ENCODE measurements around the gene MAGEF1. TPM values are rescaled to one million over a fixed set of nuclear protein-coding genes. Genes with fewer than 3 reads are reported as not detected.

MAGEF1 gene
- total RNA-seq, 1 donor from 2014 or later = 22.9 TPM

DNA sequence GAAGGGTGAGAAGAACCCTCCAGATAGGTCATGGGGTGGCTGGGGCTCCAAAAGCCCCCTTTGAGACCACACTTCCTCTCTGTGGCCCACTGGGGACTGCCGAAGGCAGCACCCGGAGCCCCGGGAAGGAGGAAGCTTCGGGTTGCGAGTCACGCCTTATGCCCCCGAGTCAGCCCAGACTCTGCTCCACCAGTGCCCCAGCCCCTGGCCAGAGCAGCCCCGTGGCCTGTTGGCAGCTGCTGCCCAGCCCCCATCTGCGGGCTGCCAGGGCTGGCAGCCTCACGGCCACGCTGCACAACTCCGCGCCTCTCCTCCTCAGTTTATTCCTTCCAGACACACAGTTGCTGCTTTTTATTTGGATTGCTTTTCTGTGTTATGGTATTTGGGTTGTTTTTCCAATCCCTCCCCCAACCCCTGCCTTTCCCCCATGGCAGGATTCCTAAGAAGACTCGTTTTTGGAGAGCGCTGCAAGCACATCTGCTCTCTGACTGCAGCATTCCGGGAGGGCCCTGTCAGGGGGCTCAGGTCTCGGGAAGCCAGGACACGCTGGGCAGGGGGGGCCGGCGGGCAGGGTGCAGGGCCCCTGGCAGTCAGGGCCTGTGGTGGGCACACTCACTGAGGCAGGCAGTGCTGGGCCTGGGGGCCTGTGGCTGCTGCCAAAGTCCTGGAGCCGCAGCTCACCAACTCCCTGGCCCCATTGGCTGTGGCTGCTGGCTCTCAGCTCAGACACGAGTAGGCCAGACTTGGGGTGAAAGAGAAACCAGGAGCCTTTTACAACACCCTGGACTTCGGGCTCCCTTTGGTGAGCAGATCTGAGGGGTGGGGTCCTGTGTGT is 20.2 kb downstream of the MAGEF1 start:
- H3K27me3 Mint-ChIP-seq (ENCODE audit: unreplicated experiment) = peaks cover 11% of the 10 kb centered on the region
- no peak for DNase-seq (ENCODE audit: low spot score)
- H3K9me3 Mint-ChIP-seq (ENCODE audit: unreplicated experiment) = no peaks in the 10 kb centered on the region
- TF ChIP-seq, protein P1, sequence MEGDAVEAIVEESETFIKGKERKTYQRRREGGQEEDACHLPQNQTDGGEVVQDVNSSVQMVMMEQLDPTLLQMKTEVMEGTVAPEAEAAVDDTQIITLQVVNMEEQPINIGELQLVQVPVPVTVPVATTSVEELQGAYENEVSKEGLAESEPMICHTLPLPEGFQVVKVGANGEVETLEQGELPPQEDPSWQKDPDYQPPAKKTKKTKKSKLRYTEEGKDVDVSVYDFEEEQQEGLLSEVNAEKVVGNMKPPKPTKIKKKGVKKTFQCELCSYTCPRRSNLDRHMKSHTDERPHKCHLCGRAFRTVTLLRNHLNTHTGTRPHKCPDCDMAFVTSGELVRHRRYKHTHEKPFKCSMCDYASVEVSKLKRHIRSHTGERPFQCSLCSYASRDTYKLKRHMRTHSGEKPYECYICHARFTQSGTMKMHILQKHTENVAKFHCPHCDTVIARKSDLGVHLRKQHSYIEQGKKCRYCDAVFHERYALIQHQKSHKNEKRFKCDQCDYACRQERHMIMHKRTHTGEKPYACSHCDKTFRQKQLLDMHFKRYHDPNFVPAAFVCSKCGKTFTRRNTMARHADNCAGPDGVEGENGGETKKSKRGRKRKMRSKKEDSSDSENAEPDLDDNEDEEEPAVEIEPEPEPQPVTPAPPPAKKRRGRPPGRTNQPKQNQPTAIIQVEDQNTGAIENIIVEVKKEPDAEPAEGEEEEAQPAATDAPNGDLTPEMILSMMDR (IDR thresholded peaks at IDR 0.05; ENCODE audit: unreplicated experiment) = no peak
- peaks cover 3% of the 10 kb centered on the region for H3K36me3 Mint-ChIP-seq (ENCODE audit: low read depth, unreplicated experiment)
- no peak overlapping the region for H3K27ac Mint-ChIP-seq (ENCODE audit: unreplicated experiment)
- H3K4me3 Mint-ChIP-seq (ENCODE audit: unreplicated experiment) = no peak overlapping the region
- peaks cover 4% of the 10 kb centered on the region for H3K4me1 Mint-ChIP-seq (ENCODE audit: unreplicated experiment)

DNA sequence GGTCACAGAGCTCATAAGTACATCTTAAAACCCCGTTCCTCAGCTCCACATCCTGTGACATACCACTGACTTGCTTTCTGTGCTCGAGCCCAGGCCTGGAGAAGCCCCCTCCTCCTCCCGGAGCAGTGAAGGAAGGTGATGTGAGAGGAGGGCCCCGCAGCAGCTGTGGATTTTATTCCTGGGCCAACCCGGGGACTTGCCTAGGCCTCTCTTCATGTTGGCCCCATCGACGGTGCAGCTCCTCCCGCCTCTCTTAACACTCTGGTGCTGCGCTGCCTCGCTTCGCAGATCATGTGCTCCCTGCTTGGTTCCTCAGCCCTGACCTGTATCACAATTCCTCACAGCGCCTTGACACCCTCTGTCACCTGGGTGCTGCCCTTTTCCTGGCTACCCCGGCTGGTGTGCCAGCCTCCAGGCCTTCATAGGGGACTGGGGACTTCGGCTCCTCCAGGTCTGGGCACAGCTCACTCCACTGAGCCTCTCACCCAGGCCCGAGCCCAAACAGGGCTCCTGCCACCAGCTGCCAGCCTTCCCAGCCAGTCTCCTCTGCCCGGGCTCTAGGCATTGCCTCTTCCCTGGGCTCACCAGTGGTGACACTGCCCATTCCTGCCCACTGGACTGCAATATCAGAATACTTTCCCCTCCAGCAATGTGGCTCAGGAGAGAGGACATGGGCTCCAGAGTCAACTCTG is 21.5 kb downstream of the MAGEF1 start:
- peaks cover 3% of the 10 kb centered on the region for H3K36me3 Mint-ChIP-seq (ENCODE audit: low read depth, unreplicated experiment)
- peaks cover 11% of the 10 kb centered on the region for H3K27me3 Mint-ChIP-seq (ENCODE audit: unreplicated experiment)
- no peak overlapping the region for H3K4me3 Mint-ChIP-seq (ENCODE audit: unreplicated experiment)
- no peaks in the 10 kb centered on the region for H3K9me3 Mint-ChIP-seq (ENCODE audit: unreplicated experiment)
- TF ChIP-seq, protein P1 (IDR thresholded peaks at IDR 0.05; ENCODE audit: unreplicated experiment) = no peak
- DNase-seq (ENCODE audit: low spot score) = no peak
- H3K27ac Mint-ChIP-seq (ENCODE audit: unreplicated experiment) = no peak overlapping the region
- H3K4me1 Mint-ChIP-seq (ENCODE audit: unreplicated experiment) = peaks cover 8% of the 10 kb centered on the region

DNA sequence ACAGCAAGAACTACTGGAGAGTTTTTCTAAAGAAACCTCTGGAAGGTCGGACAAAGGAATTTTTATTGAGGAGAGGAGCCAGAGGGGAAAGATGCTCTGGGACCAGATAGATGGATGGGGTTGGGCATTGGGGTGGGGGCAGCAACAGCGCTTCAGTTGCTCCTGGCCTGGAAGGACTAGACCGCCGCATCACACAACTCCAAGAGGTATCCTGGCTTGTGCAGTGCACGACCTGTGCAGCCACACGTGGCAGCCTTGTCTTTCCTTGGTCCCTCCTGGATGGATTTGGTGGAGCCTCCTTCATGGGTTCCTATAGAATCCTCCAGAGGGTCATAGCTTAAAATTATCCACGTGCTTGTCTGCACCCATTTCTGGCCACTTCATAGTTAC is 23.0 kb downstream of the MAGEF1 start:
- TF ChIP-seq, protein P1 (IDR thresholded peaks at IDR 0.05; ENCODE audit: unreplicated experiment) = no peak
- Mint-ChIP-seq H3K4me1 (ENCODE audit: unreplicated experiment) (peaks cover 8% of the 10 kb centered on the region), H3K9me3 (ENCODE audit: unreplicated experiment) (no peaks in the 10 kb centered on the region), H3K36me3 (ENCODE audit: low read depth, unreplicated experiment) (peaks cover 3% of the 10 kb centered on the region), H3K27ac (ENCODE audit: unreplicated experiment) (no peak overlapping the region), H3K27me3 (ENCODE audit: unreplicated experiment) (peaks cover 9% of the 10 kb centered on the region), H3K4me3 (ENCODE audit: unreplicated experiment) (no peak overlapping the region)
- no peak for DNase-seq (ENCODE audit: low spot score)

DNA sequence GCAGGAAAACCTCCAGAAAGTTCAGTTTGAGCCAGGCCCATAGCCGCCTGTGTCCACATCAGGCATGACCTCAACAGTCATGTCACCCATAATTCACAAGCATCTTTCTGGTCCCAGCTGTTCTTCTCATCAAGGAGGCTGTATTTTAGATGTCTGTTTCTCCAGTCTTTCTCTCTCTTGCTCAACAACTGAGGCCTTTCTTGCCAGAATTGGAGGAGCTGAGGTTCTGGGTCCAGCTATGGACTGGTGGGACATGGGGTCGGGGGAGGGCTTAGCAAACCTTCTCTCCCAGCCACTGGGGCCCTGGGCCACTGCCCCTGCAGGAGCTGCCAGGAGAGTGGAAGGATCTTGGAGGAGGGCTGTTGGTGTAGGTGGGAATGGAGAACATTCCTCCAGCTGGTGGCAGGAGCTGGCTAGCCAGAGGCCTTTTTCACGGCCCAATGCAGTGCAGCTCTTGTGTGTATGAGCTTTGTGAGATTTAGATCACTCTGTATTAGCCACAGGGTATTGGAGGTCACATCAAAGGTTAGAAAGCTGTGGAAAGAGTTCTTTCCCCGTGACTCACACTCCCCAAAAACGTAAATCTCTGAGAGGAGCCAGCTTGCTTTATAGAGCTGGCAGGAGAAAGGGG is 23.5 kb downstream of the MAGEF1 start:
- Mint-ChIP-seq H3K9me3 (ENCODE audit: unreplicated experiment) (no peaks in the 10 kb centered on the region), H3K27ac (ENCODE audit: unreplicated experiment) (no peak overlapping the region), H3K4me3 (ENCODE audit: unreplicated experiment) (no peak overlapping the region), H3K27me3 (ENCODE audit: unreplicated experiment) (peaks cover 6% of the 10 kb centered on the region), H3K36me3 (ENCODE audit: low read depth, unreplicated experiment) (peaks cover 3% of the 10 kb centered on the region), H3K4me1 (ENCODE audit: unreplicated experiment) (peaks cover 8% of the 10 kb centered on the region)
- TF ChIP-seq, protein P1 (IDR thresholded peaks at IDR 0.05; ENCODE audit: unreplicated experiment) = no peak
- DNase-seq (ENCODE audit: low spot score) = no peak
